Dedifferentiated amniotic fluid mesenchymal stem cell (primary cell): Measurements from ENCODE around the gene NEURL3.
"Not testable (repeated sequence)": the region's sequence is repeated elsewhere in the genome, so short reads cannot be mapped to it uniquely, and the experiment has no call there.

Experiments used
- DNase-seq: peaks from one replicate; pipeline ENCODE4 v3.0.0-alpha.2; 2016; ENCODE audit errors: extremely low spot score

NEURL3 gene, protein sequence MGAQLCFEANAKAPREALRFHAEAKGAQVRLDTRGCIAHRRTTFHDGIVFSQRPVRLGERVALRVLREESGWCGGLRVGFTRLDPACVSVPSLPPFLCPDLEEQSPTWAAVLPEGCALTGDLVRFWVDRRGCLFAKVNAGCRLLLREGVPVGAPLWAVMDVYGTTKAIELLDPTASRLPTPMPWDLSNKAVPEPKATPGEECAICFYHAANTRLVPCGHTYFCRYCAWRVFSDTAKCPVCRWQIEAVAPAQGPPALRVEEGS

DNA sequence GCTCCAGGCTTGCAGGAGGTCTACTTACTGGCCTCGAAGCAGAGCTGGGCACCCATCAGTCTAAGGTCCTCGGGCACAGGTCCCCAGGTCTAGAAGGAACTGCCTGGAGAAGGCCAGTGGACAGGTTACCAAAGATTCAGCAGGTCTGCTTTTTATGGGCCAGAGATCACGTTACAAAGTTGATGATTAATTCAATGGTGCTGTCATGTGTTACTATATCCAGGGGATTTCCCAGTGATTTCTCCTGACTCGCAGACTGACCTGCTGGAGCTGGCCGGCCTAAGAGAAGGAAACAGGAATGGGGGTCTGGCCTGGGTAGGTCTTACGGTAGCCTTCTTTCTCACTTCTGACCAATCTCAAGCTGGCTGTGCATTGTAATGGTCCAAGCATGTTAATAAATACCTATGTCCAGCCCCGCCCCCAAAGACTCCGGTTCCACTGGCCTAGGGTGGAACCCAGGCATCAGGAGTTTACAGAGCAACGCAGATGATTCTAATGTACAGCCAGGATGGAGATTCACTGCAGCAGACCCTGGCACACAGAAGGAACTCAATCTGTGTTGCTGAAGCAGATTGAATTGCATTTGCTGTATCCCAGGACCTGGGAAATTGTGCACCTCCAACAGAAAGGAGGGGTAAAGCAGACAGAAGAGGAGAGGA, at the start of gene NEURL3:
NEURL3 (minus strand) TSS at position 127 of the 659 bp plus-strand sequence; CDS start at position 56, 71 bp downstream.
- DNase-seq = no peak

DNA sequence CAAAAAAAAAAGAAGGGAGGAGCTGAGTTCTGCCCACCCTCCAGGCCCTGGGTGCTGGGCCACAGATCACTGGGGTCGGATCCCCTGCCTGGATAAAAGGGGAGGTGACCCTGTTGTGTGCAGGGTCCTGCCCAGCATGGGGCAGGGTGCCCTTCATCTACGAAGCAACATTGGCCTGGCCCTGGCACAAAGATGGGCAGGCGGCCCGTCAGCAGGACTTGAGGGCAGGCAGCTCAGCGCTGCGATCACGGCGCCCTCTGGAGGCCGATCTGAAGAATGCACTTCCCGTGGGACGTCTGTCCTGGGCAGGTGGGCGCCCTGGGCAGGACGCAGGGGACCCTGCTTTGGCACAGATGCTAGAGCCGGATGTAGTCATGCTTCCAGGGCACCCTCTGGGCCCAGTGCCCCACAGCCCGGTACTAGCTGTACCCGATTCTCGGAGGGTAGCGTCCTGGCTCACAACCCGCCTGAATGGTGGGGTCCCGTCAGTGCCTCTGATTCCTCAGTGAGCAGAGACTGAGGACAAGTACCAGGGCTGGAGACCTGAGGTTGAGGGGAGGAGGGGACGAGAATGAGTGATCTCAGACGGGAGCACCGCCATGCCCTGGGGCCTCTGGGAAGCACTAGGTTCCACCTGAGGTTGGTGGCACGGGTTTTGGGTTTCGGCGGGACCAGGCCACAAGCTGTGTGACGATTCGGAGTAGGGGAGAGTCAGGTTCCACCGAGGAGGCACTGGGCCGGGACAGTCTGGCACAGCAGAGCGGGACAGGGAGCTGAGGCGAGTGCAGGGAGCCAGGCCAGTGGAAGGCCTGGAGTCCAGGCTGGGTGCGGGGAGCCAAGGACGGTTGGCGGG, 49.4 kb upstream of the NEURL3 start:
- no peak for DNase-seq

DNA sequence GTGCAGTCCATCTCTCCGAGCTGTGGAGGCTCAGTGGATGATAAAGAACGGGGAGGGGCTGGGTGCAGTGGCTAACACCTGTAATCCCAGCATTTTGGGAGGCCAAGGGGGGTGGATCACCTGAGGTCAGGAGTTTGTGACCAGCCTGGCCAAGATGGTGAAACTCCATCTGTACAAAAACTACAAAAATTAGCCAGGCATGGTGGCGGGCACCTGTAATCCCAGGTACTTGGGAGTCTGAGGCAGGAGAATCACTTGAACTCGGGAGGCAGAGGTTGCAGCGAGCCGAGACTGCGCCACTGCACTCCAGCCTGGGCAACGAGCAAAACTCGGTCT, 48.8 kb upstream of the NEURL3 start:
- not testable (repeated sequence) for DNase-seq

DNA sequence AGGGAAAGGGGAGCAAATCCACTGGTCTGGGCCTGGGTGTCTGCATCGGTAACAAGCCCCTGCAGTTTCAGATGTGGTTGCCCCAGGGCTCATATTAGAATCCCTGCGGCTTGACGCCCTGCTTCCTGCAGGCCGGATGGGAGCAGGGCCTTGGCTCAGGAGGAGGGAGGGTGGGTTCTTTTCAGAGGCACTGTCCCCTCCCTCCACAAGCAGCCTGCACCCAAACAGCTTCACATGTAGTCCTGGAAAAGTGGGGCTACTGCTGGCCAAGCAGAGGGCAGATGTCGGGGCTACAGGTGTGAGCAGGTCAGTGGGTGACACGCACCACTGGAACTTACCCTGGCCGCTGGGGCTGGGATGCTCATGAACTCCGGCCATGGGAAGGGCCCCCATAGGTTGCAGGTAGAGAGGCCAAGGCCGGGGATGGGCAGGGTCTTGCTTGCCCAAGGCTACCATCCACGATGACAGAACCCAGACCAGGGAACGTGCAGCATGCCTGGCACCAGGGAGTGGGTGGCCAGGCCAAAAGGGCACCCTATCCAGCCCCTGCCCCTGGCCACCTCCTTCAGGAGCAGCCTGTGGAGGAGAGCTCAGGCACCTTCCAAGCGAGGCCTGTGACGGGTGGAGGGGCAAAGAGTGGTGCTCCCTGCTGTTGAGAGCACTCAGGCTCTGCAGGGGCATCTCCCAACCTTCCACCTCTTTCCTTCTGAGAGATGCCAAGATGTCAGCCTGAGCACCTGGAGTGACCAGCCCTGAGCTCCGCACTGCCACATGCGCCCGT, 48.2 kb upstream of the NEURL3 start:
- no peak for DNase-seq

DNA sequence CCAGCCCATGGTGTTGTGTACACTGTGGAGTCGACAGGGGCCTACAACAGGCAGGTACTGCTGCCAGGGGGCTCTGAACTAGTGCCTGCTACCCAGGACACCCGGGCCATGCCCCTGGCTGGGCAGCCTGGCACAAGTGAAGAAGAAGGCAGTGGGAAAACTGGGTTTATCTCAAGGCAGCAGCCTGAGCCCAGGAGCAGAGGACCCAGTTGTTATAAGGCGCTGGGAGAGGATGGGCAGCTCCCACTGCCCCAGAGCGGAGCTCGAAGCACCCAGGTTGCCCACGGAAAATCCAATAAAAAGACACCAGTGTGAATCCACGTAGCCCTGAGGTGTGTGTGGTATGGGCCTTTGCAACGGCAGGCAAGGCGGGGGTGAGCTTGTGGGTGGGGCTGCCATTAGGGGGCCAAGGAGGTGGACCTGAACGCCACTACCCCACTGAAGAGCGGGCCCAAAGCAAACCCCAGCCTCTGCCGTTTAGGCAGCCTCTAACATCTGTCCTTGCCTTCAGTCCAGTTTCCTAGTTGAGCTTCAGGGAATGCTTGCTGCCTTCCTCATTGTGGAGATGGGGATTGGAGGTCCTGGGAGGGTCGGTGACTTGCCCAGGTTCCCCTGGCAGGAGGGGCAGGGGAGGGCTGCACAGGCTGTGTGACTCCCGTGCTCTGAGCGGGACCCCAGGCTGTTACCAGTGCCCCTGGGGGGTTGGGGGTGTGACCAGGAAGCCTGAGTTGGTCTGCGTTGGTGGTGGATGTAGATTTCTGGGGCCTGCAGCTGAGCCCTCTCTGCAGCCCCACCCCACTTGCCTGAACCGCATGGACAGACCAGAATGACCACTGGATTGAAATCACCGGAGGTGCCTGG, 47.4 kb upstream of the NEURL3 start:
- DNase-seq = no peak

DNA sequence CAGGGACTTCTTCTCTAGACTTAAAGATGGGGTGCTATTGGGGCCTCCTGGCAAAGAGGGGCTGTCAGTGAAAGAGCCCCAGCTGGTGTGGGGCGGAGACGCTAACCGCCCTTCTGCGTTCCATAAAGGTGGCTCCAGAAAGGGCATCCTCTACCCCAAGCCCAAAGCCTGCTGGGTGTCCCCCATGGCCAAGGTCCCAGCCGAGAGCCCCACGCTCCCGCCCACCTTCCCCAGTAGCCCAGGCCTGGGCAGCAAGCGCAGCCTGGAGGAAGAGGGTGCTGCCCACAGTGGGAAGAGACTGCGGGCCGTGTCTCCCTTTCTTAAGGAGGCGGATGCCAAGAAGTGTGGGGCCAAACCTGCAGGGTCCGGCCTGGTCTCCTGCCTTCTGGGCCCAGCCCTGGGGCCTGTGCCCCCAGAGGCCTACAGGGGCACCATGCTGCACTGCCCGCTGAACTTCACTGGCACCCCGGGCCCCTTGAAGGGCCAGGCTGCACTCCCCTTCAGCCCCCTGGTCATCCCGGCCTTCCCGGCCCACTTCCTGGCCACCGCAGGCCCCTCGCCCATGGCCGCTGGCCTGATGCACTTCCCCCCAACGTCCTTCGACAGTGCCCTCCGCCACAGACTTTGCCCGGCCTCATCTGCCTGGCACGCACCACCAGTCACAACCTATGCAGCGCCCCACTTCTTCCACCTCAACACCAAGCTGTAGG, 46.6 kb upstream of the NEURL3 start:
- no peak for DNase-seq

DNA sequence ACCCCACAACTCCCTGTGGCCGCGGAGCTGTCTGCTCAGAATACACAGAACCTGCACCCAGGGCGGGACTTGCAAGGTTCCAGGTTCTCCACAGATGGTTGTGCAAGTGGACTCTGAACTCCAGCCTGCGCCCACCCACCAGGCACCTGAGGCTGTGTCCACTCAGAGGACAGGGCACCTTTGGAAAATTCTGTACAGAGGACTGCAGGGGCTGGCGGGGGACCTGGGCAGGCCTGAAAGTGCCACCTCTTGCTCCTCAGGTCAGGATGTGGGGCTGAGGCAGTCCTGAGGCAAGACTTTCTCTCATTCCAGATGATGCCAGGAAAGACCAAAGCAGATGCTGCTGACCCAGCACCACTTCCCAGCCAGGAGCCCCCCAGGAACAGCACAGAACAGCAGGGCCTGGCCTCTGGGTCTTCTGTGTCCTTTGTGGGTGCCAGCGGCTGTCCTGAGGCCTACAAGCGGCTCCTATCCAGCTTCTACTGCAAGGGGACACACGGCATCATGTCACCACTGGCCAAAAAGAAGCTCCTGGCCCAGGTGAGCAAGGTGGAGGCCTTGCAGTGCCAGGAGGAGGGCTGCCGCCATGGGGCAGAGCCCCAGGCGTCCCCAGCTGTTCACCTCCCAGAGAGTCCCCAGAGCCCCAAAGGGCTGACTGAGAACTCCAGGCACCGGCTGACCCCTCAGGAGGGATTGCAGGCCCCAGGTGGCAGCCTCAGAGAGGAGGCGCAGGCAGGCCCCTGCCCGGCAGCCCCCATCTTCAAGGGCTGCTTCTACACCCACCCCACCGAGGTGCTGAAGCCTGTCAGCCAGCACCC, 45.8 kb upstream of the NEURL3 start:
- no peak for DNase-seq

DNA sequence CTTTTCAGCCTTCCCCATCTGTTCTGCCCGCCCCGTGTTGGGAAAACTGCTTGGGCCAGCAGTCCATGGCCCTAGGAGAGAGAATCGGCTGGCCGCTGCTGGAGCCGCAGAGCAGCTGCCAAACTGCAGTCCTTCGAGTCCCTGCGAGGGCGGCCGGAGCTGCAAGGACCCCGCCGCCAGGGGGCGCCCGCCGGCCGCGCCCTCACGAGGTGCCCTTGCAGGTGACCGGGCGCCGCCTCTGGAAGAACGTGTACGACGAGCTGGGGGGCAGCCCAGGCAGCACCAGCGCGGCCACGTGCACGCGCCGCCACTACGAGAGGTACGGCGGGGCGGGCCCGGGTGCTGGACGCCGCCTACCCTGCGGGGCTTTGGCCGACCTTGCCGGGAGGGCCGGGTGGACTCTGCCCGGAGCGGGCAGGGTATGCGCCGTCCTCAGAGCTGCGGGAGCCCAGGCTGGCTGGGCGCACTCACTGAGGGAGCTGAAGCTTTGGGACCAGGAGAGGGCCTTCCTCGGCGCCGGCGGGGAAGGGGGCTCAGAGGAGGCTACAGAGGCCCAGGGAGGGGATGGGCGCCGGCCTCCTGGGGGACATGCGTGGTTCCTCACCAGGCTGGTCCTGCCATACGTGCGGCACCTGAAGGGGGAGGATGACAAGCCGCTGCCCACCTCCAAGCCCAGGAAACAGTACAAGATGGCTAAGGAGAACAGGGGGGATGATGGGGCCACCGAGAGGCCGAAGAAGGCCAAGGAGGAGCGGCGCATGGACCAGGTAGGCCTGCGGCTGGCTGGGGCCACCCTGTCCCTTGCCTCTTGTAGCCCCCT, 45.0 kb upstream of the NEURL3 start:
- DNase-seq = no peak

DNA sequence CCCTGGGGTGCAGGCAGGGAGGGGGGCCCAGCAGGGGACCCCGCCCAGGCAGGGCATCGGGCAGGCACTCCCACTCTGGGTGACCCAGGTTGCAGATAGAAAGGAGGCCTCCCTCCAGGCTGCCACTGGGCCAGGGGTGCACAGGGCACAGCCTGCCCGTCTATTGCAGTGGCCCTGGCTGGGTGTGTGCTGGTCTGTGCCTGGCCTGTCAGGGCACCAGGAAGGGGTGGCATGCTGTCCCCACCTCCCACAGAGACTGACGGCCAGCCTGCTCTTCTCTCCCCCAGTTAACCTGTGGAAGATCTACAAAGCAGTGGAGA, 44.3 kb upstream of the NEURL3 start:
- DNase-seq = no peak

DNA sequence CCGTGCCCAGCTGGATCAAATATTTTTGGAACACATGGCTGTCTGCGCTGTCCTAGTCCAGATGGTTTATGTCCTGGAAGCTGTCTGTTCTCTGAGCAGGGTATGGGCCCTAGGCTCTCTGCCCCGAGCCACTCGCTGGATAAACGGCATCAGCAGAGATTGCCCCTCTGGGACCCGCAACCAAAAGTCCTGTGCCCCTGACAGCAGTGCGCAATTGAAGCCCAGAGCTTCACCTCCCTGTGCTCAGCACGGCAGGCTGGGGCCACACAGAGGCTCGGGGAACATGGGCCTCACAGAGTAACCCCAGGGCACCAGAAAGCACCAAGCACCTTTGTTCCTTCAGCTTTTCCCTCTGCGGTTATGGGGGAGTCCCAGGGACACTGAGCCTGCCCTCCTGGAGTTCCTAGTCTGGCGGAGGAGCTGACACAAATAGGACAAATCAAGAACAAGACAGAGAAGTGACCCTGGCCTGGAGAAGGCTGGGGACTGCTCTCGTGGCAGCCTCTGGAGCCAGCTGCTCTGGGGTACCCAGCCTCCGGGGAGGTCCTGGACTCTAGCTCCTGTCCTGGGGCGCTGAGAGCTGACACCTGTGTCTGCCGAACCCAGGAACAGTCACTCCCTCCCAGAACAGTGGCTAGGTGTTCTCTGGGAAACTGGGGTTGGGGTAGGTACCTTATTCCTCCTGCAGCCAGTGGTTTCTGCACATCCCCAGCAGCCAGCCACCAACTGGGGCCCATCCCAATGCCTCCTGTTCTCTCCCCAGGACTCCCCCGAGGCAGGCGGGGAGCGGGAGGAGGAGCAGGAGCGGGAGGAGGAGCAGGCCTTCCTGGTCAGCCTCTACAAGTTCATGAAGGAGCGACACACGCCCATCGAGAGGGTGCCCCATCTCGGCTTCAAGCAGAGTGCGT, 43.7 kb upstream of the NEURL3 start:
- DNase-seq = no peak

DNA sequence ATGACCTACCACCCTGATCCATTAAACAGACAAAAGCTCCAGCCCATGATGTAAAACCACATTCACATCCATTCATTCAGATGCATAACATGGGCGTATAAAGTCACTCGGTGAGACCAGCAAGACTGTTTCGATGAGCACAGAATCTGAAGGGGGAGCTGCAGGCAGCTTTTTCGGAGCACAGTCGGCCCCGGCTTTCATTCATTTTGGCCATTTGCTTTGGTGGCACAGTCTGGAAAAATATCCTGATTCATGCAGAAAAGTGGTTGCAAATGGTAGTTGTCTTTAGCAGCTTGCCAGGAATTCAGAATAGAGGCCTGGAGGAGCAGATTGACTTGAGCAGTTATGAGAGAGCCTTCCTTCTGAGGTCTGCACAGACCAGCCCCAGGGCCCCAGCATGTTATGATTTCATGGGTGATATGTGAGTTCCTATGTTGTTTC, 42.6 kb upstream of the NEURL3 start:
- DNase-seq = peak; percentile 72

DNA sequence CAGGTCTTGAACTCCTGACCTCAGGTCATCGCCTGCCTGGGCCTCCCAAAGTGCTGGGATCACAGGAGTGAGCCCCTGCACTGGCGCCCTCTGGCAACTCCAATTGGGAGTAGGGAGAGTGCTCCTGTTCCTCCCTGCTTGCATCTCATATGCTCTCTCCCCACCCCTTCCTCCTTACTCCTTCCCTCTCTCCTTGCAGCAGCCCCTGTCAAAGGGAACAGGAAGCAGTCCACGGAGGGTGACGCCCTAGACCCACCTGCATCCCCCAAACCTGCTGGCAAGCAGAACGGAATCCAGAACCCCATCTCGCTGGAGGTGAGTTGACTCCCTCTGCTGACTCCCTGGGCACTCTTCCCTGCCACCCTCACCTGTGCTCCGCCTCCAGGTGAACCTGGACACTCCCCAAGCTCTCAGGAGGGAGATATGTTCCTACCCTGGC, 42.1 kb upstream of the NEURL3 start:
- DNase-seq = no peak

DNA sequence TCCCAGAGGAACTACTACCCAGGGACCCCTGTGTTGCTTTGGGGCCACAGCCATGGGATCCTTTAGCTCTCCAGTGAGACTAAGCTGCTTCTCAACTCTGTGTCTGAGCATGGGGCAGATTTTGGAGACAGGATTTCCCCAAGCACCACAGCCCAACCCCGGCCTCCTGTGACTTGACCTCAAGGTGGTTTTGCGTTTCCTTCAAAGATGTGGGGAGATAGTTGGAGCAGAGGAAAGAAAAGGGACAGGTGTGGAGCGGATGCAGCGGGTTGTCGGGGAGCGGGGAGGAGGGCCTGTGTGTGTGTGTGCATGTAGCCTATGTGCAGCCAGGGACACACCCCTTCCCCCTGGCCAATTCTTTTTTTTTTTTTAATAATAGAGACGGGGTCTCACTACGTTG, 41.6 kb upstream of the NEURL3 start:
- DNase-seq = no peak

DNA sequence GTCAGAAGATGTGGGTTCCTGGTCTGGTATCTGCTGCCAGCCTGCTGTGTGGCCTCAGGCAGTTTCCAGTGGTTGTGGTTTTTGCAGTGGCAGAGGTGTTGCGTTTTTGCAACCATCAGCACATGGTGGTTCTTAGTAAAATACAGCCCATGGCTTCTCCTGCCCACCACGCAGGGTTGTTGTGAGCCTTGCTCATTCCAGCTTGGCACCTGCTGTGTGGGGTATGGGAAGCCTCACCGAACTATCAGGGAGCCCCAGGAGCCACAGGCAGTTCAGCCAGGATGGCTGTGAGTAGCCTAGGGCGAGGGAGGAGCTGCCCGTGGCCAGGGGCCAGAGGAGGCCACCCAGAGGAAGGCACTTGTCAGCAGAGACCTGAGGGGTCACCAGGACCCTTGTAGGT, 41.2 kb upstream of the NEURL3 start:
- DNase-seq = no peak

DNA sequence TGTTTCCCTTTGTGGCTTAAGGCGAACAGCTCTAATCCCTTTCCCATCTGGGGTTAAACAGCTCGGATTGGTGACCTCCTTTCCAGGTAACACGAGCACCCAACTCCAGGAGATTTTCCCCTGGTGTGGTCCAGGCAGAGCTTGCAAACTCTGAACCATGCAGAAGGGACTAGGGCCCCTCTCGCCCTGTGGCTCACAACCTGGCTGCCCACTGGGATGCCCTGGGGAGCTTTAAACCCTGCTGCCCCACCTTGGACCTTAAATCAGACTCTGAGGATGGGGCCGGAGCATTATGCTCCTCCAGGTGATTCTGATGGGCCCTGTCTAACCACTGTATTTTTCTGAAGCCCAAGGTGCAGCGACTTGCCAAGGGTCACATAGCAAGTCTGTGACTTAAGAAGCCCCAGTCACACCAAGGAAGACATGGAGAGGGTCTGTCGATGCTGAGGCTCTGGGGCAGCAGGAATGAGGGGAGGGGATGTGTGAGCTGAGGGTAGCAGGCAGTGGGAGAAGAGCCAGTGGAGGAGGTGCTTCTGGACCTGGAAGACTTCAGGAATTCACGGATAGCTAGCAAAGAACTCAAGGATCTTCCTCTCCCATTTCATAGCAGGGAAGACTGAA, 37.3 kb upstream of the NEURL3 start:
- no peak for DNase-seq

DNA sequence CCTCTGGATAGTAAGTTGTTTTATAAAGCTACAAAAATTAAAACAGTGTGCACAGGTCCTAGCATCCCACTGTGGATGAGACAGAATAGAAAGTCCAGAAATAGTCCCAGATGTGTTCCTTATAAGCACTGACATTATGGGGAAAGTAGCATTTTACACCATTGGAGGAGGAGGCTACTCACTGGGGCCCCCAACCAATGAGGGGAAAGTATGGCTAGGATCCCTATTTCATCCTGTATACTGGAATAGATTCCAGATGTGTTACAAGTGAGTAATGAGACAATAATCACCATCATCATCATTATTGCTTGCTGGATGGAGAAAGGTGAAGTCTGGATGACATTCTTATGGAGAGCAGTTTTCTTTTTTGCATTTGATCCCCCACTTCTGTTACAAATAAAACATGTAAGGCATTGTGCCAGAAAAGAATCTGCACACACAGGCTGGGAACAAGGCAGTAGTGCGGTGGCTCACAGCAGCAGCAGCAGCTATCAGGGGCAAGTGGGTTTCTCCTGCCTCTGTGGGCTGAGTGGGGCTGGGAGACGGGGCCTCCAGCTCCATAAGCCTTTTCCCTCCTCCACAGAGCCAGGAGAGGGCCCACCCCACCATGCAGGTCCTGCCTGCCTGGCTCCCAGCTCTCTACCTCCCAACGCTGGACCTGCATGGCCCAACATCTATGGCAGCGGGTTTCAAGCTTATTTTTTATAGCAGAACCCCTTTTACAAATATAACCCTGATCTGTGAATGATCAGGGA, 36.4 kb upstream of the NEURL3 start:
- no peak for DNase-seq
